Measurements from ENCODE around the gene PER3.
"Not testable (repeated sequence)": the region's sequence is repeated elsewhere in the genome, so short reads cannot be mapped to it uniquely, and the experiment has no call there.

PER3 gene

DNA sequence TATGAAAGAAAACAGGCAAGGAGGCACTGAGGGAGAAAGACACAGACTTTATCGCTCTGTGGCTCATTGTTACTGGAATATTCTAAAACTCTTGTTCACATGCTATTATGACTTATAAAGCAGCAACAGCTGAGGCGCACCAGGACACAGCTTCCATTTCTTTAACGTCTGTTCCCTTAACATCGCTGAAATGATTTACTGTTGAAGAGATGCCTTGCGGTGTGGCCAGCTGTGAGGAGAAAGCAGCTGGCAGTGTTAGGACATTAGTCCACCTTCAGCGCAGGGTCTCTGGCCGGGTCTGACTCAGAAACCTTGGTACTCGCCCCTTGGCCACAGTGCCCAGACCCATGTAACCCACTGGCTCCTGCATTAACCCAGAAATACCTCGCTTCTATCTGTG is 3.1 kb upstream of the PER3 start:
- no peak for DNase-seq

DNA sequence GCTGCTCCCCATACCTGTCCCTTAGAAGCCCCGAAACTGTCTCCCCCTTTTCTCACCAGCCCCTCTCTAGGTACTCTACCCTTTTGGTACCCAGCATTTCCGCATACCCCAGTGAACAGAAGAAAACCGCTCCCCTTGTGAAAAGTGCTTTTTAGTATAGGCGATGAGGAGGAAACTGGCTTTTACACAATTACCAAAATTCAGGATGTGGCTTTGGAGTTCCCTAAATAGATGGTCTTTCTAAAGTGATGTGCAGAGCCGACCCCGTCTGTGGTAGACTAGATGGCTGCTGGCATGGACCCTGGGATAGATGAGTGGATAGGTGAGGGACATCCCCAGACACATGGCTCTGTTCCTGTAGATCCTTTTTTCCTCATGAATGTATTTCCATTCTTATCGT is 2.6 kb upstream of the PER3 start:
- DNase-seq: peak in 1 of 2 donors; percentile 14

DNA sequence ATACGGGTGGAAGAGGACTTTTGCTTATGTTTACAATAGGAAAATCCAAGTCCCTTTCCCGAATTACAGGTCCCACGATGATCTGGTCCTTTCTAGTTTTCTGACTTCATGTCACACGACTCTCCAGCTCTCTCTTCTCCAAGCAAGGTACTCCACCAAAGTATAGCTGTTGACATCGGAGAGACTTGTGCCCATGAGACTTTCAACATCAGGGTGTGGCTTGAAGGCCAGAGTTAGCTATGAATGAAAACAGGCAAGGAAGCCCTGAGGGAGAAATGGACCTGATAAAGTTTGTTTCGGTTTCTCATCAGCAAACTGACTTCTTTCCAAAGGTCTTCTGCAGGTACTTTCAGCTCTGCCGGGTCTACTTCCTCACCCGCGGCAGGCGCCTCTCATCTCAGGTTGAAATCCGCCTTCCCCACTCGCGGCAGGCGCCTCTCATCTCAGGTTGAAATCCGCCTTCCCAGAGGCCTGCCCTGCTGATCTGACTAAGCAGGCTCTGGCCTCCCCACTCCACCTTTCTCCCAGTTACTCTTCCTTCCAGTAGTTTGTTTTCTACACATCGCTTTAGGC is 2.1 kb upstream of the PER3 start:
- peak; percentile 41 to 61 for DNase-seq

DNA sequence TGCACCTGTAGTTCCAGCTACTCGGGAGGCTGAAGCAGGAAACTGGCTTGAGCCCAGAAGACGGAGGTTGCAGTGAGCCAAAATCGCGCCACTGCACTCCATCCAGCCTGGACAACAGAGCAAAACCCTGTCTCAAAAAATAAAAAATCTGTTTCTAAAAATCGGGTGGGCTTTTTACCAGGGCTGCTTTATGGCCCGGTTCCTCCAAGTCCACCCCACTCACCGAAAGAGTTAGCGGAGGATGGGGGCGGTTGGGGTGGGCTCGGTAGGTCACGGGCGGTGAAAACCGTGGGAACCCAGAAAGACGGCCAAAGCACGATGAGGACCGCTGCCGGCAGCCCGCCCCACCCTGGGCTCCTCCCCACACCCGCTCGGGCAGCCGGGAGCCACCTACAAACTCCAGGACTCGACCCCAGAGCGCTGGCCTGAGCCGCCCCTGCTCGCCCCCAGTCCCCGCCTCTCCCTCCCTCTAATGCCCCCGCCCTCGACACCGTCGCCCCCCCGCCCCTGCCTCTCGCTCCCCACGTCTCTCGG is 846 bp upstream of the PER3 start:
- DNase-seq: no peak

DNA sequence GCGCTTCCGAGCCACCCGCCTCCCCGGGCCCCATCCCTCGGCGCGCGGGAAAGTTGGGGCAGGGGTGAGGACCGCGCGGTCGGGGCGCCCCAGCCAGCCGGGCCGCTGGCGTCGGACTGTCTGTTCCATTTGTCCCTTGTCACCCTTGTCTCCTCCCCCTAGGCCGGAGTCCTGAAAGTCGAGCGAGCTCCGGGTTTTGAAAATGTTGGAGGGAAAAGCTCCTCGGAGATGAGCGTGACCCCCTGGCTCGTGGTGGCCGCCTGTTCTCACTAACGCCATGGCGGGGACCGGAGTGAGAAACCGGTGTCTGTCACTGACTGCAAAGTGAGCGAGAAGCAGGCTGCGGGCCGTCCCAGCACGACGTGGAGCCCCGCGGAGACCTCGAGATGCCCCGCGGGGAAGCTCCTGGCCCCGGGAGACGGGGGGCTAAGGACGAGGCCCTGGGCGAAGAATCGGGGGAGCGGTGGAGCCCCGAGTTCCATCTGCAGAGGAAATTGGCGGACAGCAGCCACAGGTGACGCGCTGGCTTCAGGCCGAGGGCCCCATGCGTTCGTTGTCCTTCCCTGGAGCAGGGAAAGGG is 491 bp downstream of the PER3 start:
- no peak for DNase-seq

DNA sequence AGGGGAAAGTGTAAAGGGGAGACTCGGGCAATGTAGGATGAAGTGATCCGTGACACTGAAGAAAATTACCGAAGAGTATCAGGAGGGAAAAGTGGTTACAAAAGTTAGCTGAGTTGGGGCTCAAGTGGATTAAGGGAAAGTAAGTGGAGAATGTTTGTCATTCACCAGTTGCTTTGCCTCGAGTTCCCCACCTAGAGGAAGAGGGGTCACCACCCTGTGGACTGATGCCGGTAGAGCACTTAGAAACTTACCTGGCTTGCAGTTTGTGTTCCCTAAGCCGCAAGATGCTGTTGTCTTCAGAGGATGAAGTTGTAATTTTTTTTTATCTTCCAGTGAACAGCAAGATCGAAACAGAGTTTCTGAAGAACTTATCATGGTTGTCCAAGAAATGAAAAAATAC is 1.0 kb downstream of the PER3 start:
- DNase-seq: no peak

DNA sequence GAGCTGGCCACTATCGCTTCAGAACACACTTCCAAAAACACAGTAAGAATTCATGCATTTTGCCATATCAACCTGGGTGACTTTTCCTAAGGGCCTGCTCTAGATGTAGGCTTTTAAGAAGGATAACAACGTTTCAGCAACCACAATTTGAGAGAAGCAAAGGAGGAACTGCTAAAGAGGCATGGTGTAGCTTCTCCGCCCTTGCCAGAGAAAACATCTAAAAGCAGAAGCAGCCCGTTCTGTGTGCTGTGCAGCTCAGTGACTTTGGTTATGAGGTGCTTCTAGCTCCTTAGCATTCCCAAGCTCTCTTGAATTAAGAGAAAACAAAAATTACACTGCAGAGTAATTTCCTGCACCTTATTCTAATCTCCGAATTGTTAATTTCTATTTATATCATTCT is 2.7 kb downstream of the PER3 start:
- DNase-seq: no peak

DNA sequence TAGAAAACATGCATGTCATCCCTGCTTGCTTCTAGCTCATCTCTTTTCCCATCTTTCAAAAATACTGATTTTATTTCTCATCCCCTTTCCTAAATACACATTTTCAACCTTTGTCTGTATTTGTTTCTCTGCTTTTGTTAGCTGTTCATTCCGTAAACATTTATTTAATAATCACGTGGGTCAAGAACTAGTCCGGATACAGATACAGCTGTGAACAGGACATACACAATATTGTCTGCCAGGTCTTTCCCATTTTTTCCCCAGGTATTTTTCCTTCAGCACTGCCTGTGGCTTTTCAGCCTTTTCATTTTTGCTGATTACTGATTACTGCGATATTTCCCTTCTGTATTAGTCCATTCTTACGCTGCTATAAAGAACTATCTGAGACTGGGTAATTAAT is 5.7 kb downstream of the PER3 start:
- no peak for DNase-seq

DNA sequence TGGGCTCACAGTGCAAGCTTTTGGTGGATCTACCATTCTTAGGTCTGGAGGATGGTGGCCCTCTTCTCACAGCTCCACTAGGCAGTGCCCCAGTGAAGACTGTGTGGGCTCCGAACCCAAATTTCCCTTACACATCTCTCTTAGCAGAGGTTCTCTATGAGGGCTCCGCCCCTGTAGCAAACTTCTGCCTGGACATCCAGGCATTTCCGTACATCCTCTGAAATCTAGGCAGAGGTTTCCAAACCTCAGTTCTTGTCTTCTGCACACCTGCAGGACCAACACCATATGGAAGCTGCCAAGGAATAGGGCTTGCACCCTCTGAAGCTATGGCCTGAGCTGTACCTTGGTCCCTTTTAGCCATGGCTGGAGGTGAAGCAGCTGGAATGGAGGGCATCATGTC is 6.9 kb downstream of the PER3 start:
- DNase-seq: not testable (repeated sequence)

DNA sequence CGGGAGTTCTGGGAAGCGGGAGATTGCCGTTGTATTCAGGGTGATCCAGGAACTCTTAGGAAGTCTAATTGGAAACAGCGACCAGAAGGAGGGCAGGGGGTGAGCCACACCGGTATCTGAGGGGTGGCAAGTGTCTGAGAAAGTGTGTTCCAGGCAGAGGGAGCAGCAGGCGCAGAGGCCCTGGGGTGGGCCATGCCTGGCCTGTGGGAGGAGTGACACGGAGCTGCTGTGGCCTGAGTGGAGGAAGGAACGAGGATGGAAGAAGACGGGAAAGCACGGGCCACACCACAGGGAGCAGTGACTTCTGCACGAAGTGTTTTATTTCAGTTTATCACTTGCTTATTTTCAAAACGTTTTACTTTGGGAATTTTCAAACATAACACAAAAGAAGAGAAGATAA is 11.3 kb downstream of the PER3 start:
- DNase-seq: no peak

DNA sequence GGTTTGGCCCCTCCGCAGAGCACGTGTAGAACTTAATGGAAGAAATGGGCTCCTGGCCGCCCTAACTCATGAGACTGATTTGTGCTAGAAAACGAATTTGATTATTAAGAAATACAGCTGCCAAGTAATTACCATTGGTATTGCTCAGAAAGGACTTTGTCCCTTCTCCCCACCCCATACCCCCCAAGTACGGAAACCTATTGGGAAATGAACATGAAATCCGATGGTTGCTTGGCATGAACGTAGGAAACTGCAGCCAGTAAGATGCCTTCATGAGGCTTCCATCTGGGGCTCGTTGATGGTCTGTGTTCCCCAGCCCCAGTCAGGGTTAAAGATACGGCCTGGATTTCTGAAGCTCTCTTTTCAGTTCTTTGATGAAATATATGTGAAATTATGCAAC is 21.4 kb downstream of the PER3 start:
- DNase-seq: no peak

DNA sequence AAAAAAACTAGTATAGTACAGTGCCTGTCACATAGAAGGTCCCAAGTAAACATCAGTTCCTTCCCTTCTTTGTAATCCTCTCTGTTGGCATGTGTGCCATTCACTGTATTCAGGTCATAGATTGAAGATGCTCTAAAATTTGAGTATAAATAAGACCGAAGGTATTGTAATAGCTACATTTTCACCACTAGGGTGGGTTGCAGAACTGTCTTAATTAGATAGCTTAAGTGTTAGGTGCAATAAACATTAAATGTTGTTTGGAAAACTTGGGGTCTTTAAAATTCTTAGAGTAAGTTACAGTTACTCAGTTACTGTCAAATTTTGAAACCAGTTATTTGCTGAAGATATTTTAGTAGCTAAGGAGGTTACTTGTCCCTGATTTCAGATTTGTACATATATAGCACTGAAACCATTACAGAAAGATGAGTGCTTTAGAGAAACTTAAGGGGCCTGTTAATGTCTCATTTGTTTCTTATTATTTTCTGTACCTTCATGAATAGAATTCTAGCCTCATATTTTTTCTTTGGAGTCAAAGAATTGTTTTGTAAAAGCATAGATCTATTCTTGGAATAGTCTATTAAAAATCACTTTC is 24.3 kb downstream of the PER3 start:
- DNase-seq: peak in 1 of 2 donors; percentile 41

DNA sequence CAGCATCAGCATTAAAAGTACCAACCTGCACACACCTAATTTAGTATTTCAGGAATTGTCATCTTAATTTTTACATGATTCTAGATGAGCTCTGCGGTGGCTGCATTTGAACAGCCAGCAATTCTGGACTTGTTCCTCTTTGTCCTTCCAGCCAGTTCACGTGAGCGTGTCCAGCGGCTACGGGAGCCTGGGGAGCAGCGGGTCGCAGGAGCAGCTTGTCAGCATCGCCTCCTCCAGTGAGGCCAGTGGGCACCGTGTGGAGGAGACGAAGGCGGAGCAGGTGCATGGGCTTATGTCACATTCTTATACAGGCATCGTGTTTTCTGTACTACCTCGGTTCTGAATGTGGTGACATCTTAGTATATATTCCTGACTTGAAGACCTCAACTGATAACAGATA is 25.7 kb downstream of the PER3 start:
- no peak for DNase-seq

DNA sequence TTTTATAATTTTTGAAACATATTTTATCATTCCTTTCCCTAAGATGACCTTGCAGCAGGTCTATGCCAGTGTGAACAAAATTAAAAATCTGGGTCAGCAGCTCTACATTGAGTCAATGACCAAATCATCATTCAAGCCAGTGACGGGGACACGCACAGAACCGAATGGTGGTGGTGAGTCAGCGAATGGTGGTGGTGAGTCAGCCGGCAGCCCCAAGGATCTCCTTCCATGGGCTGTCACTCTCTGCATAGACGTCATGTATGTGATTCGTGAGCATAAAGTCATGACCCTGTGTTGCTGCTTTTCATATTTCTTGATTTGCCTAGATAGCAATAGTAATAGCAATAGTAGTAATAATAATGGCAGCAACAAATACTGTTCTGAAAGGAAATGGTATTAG is 26.3 kb downstream of the PER3 start:
- DNase-seq: peak in 1 of 2 donors; percentile 9

DNA sequence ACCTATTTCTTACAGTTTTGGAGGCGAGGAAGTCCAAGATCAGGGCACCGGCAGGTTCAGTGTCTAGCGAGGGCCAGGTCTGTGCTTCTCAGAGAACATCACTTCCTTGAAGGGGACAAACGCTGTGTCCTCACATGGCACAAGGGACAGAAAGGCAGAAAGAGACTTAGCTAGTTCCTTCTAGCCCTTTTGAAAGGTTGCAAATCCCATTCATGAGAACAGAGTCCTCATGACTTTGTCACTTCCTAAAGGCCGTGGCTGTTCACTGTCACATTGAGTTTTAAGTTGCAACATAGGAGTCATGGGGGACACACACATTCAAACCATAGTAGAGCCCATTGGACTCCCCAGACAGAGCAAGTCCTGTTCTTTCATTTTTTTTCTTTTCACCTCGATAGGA is 27.4 kb downstream of the PER3 start:
- DNase-seq: no peak

DNA sequence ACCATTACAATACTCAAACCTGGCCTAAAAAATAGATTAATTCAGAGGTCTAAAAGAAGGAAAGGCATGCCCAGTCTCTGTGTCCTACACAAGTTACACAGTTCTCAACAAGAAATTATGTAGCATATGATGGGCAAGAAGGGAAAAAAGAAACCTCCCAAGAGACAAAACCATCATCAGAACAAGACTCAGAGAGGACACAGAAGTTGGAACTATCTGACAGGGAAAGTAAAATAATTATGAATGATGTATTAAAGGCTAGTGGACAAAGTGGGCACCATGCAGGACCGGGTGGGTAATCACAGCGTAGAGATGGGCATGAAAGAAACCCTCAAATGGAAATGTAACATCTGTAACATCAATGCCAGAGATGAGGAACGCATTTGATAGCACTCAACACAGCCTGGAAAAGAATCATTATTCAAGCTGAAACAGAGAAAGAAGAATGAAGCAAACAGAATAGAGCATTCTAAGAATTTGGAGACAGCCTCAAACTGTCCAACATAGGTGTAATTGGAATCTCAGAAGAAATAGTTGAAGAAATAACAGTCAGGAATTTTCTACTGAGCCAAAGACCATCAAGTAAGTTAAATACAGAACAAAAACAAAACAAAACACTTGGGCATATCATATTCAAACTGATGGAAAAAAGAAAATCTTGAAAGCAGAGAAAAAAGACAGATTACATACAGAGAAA is 29.7 kb downstream of the PER3 start:
- DNase-seq: no peak

DNA sequence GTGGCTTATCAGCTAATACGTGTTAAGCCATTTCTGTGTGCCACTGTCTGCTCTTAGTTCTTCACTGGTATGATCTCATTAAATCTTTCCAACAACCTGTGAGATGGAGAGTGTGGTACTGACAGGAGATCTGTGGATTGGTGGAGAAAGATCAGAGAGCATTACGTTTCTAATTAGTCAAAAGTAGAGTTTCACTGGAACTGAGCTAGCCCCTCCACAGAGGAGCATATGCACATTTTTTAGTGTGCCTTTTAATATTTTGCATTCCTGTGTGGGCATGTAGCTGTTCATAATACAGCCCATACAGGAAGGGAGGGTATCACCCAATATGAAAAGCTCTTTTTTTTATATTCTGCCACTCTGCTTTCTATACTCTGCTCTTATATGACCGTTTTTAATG is 37.2 kb downstream of the PER3 start:
- no peak for DNase-seq

DNA sequence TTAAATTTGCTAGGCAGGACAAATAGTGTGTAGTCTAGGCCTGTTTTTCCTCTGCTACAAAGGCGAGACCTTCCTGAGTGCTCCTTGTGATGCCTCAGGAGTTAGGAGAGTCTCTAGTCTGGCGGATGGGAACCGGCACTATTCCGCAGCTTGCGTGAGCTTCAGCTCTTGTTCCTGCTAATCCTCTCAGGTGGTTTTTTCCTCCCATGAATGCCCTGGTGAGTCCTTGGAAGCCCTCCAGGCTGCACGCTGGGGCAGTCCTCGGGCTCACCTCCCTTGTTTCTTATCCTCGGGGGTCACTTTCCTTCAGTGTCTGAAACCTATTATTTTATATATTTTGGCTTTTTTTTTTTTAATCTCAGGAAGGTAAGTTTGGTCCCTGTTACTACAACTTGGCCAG is 40.6 kb downstream of the PER3 start:
- DNase-seq: no peak

DNA sequence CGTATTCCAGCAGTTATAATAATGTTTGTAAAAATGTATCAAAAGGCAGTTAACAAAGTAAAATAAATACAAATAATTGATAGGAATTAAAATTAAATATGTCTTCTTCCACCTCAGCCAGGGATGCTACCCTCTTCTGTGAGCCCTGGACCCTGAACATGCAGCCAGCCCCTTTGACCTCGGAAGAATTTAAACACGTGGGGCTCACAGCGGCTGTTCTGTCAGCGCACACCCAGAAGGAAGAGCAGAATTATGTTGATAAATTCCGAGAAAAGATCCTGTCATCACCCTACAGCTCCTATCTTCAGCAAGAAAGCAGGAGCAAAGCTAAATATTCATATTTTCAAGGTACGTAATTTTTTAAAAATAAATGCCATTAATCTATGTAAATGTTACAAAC is 42.3 kb downstream of the PER3 start:
- no peak for DNase-seq

DNA sequence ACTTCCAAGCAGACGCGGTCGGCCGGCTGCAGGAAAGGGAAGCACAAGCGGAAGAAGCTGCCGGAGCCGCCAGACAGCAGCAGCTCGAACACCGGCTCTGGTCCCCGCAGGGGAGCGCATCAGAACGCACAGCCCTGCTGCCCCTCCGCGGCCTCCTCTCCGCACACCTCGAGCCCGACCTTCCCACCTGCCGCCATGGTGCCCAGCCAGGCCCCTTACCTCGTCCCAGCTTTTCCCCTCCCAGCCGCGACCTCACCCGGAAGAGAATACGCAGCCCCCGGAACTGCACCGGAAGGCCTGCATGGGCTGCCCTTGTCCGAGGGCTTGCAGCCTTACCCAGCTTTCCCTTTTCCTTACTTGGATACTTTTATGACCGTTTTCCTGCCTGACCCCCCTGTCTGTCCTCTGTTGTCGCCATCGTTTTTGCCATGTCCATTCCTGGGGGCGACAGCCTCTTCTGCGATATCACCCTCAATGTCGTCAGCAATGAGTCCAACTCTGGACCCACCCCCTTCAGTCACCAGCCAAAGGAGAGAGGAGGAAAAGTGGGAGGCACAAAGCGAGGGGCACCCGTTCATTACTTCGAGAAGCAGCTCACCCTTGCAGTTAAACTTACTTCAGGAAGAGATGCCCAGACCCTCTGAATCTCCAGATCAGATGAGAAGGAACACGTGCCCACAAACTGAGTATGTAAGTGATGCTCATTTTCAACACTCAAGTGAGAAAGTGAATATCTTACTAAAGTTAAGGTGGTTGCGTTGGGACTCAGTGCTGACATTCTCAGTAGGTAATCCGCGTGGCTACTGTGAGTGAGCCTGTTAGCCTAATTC is 43.2 kb downstream of the PER3 start:
- peak in 1 of 2 donors; percentile 14 for DNase-seq

DNA sequence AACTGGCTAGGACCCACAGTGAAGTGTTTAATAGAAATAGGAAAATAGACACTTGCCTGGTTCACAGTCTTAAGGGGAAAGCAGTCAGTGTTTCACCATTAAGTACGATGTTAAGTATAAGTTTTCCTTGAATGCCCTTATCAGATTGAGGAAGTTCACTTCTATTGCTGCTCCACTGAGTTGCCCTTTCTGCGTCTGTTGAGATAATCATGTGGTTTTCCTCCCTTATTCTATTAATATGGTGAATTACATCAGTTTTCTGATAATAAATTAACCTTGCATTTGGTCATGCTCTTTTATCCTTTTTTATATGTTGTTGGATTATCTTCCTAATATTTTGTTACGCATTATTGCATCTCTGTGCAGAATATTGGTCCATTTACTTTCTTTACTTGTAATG is 47.4 kb downstream of the PER3 start:
- no peak for DNase-seq

DNA sequence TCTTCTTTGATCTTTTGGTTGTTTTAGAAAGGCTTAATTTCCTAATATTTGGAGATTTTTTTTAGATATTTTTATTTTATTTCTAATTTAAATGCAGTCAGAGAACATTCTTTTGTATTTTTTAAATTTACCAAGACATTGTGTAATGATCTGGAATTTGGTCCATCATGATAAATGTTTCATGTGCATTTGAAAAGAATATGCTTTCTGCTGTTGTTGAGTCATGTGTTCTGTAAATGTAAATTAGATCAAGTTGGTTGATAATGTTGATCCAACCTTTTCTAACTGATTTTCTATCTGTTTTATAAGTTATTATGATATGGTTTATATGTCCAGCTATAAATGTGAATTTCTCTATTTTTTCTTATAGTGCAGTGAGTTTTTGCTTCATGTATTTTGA is 48.9 kb downstream of the PER3 start:
- DNase-seq: no peak

DNA sequence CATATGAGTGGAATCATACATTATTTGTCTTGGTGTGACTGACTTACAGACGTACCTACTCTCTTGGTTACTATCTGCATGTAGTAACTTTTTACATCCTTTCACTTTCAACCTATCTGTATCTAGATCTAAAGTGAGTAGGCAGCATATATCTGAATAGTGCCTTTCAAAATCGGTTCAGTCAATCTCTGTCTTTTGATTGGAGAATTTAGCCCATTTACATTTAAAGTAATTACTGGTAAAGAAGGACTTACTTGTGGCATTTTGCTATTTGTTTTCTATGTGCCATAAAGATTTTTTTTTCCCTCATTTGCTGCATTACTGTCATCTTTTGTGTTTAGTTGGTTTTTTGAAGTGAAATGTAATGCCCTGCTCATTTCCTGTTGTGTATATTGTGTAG is 54.6 kb downstream of the PER3 start:
- DNase-seq: no peak
